Stimulated activated CD8-positive, alpha-beta memory T cell treated with anti-CD3 and anti-CD28 coated beads, Interleukin-4, amount 100 ng/mL, for 1 hour (primary cell): Measurements from ENCODE around the gene GRB2.
"Not testable (repeated sequence)": the region's sequence is repeated elsewhere in the genome, so short reads cannot be mapped to it uniquely, and the experiment has no call there.

Source experiments
- DNase-seq, 2 donors: peaks; one replicate each; pipeline ENCODE4 v3.0.0-alpha.2; 2020; ENCODE audit warnings: low read depth in 2 of 2, low spot score in 1 of 2

The GRB2 gene

GRCh38 chr17:75388476-75389030, 16.9 kb downstream of the GRB2 start:
- no peak for DNase-seq

- no peak for DNase-seq
Measured at GRCh38 chr17:75387771-75388170, 17.7 kb downstream of the GRB2 start.

DNA sequence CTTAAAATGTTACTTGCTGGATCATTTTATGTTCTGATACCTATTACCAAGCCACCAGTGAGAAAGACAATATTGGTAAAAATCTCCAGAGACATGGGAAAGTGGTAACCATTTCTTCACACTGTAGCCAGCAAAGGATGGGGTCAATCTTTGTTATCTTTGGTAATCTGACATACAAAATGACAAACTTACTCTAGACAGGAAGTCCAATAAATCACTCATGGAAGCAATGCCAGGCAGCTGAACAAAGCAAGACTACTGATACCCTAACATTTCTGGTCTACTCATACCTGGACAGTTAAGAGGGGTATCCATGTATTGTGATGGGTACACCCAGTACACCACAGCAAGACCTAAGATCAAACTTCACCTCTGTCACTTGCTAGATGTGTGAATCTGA, 19.0 kb downstream of the GRB2 start:
- no peak for DNase-seq

DNA sequence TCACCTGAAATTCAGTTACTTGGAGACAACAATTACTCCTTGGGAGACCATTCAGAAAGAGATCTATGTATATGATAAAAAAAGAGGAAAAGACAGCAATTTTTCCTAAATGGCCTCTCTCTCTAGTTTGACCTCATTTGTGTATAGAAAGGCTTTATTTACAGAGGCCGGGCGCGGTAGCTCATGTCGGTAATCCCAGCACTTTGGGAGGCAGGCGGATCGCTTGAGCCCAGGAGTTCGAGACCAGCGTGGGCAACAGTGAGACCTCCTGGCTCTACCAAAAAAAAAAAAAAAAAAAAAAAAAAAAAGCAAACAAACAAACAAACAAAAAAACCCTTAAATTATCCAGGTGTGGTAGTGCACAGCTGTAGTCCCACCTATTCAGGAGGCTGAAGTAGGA, 20.7 kb downstream of the GRB2 start:
- DNase-seq, result no peak

DNA sequence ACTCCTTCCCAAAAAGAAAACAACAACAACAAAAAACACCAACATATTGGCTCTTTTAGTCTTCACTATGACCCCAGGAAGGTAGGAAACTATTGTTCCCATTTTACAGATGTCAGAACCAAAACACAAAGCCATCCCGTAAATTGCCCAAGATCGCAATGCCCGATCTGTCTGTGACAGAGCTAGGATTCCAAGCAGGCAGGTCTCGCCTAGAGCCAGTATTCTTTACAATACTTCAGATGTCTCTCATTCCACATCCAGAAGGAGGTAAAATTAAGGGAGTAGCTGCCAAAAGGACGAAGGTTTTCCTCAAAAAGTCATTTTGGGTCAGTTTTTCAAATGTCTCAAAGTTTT, 21.7 kb downstream of the GRB2 start:
- DNase-seq, result no peak

DNA sequence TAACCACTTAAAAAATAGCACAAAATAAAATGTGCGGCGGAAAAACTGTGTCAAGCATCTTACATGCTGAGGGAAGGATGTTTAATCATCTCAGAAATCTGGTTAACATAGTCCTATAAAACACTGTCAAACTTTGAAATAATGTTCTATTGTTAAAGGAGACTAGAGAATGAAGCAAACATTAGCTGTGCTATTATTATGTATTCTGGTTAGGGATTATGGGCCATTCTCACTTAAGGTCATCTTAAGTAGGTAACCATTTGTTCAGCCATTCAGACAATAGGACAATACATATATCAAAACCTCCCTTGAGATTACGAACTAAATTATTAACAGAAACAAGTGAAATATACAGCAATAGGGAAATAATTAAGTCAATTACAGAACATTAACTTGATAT, 24.7 kb downstream of the GRB2 start:
- DNase-seq, result no peak

DNA sequence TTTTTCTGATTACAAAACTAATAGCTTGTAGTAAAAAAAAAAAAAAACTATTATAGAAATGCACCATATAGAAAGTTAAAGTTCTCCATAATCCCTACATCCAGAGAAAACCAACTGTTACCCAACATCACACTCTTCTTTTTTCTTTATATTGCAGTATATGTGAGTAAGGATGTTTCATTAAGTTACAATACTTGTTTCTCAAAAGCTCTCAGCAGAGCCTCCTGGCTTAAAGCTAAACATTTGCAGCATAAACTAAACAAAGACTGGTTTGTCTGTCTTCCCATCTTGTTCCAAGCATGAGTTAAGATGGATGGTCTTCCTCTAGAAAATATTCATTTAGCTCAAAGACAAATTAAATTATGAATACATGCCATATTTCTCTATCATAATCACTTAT, 25.2 kb downstream of the GRB2 start:
- DNase-seq, result no peak

DNA sequence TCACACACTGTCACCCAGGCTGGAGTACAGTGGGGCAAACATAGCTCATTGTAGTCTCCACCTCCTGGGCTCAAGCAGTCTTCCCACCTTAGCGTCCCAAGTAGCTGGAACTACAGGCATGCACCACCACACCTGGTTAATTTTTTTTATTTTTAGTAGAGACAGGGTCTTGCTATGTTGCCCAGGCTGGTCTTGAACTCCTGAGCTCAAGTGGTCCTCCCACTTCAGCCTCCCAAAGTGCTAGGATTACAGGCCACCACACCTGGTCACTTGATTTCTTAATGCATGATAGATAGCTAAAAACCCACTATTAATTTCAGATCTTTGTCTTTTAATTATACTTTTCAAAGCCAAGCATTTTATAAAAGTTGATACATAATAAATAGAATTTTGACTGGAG, 26.1 kb downstream of the GRB2 start:
- DNase-seq, result not testable (repeated sequence)

DNA sequence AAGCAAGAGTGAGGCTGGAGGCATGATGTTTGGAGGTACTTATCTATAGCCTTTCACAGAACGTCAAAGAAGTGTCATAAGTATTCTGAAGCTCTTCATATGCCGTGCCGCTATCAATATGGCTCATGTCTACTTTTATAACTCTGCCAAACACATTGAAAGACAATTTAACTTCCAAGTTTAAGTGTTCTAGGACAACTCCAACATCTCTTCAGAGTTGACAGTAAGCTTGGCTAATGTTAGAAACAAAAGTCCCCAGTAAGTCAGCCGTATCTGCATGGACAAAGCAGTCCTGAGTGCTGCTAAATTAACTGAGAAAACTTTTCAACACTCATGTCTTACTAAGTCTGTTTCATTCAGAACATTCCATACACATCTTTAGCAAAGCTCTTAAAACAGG, 32.2 kb downstream of the GRB2 start:
- DNase-seq, result no peak

GRCh38 chr17:75371981-75372380, 33.5 kb downstream of the GRB2 start:
- no peak for DNase-seq

- DNase-seq, result no peak
Measured at GRCh38 chr17:75371339-75371738, 34.1 kb downstream of the GRB2 start.

- no peak for DNase-seq
Measured at GRCh38 chr17:75370286-75370915, 35.1 kb downstream of the GRB2 start.

DNA sequence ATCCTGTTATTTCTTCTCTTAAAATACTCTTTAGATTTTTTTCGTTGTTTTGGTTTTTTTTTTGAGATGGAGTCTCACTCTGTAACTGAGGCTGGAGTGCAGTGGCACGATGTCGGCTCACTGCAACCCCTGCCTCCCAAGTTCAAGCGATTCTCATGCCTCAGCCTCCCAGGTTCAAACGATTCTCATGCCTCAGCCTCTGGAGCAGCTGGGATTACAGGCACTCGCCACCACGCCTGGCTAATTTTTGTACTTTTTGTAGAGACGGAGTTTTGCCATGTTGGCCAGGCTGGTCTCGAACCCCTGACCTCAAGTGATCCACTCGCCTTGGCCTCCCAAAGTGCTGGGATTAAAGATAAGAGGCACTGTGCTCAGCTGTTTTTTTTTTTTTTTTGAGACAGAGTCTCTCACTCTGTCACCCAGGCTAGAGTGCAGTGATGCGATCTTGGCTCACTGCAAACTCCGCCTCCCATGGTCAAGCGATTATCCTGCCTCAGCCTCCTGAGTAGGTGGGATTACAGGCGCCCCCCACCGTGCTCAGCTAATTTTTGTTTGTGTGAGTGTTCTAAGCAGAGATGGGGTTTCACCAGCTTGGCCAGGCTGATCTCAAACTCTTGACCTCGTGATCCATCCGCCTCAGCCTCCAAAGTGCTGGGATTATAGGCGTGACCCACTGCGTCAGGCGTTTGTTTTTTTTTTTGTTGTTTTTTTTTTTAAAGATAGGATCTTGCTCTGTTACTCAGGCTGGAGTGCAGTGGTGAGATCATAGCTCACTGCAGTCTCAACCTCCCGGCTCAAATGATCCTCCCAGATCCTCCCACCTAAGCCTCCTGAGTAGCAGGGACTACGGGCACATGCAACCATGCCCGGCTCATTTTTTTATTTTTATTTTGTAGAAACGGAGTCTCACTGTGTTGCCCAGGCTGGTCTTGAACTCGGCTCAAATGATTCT, 37.4 kb downstream of the GRB2 start:
- not testable (repeated sequence) for DNase-seq

- DNase-seq, result no peak
Measured at GRCh38 chr17:75367312-75367711, 38.2 kb downstream of the GRB2 start.

- DNase-seq, result no peak
Measured at GRCh38 chr17:75366432-75366831, 39.0 kb downstream of the GRB2 start.

DNA sequence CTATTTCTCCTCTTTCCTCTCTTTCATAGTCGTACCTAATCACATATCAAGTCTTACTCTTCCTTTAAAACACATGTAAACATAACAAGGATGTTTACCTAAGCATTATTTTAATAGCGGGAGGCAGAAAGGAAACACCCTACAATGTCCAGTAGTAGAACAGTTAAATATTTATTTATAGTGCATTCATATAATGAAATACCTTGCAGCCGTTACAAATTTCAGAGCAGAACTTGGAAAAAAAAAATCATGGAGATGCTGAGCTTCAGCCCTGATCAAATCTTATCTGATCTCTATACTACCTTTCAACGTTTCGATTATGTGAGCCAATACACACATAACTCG, 39.6 kb downstream of the GRB2 start:
- no peak for DNase-seq

GRCh38 chr17:75365009-75365930, 40.2 kb downstream of the GRB2 start:
- no peak for DNase-seq

GRCh38 chr17:75364078-75364477, 41.4 kb downstream of the GRB2 start:
- DNase-seq, result no peak

DNA sequence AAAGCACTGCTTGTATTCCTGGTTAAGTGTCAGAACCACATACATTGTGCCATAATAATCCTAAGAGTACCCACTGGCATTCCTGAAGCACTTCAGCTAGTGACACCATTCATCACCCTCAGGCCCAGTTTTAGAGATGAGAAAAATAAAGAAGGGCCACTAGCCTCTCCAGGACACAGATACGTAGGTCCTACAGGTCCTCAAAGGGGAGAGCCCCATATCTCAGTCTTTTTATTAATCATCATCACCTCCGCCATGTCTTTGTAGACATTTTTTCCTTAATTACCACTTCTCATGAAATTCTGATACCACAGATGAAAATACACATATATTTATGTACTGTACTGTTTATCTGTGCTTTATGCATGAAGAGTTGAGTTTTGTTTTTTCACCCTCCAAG, 43.5 kb downstream of the GRB2 start:
- no peak for DNase-seq

DNA sequence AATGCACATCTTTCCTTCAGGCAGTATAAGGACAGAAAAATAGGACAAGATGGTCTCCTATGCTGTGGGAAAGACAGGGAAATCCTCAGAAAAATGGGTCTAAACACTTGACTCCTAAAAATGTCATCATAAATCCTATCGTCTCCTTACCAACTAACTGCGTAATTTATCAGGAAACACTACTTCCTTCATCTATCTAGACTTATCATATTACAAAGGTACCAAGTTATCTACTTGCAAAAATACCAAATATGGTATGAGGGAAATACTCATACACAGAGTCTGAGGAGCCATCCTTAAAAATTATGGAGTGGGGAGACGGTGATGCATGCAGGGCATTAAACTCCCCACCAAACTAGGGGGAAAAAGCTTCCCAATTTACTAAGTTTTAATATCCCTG, 44.1 kb downstream of the GRB2 start:
- no peak for DNase-seq

- no peak for DNase-seq
Measured at GRCh38 chr17:75356260-75356937, 49.1 kb downstream of the GRB2 start.
